CD14-positive monocyte (primary cell): ENCODE measurements around the gene DLK1. TPM values are rescaled to one million over a fixed set of nuclear protein-coding genes. Genes with fewer than 3 reads are reported as not detected.

Experiments used
- DNase-seq, 3 donors: peaks; one replicate each; pipeline ENCODE4 v3.0.0-alpha.2; 2011 to 2022
- H2AFZ ChIP-seq: 2 replicates; pipeline ENCODE4 v1.6.0; 2012; ENCODE audit warnings: mild to moderate bottlenecking, low read depth, low read length, inconsistent platforms; ENCODE audit not compliant: insufficient read depth, poor library complexity, severe bottlenecking
- H3K27ac ChIP-seq, 2 donors: 1 replicate in 1 of 2; 2 replicates in 1 of 2; pipeline ENCODE4 v1.5.1; 2012 to 2013; ENCODE audit warnings: low read length in 2 of 2, control low read depth in 1 of 2, inconsistent platforms in 1 of 2, low read depth in 1 of 2, mild to moderate bottlenecking in 1 of 2
- H3K27me3 ChIP-seq, 2 donors: one replicate each; pipeline versions ENCODE4 v1.6.0 to v1.6.1; 2011 to 2013; ENCODE audit warnings: low read length in 2 of 2; ENCODE audit not compliant: control insufficient read depth in 2 of 2, insufficient read depth in 2 of 2
- H3K36me3 ChIP-seq, 2 donors: replicated peaks in 1 of 2; 1 replicate in 1 of 2; 2 replicates in 1 of 2; pipeline versions ENCODE4 v1.5.1 to v1.6.1; 2012 to 2013; ENCODE audit warnings: low read length in 2 of 2, control low read depth in 1 of 2, inconsistent platforms in 1 of 2, mild to moderate bottlenecking in 1 of 2; ENCODE audit not compliant: insufficient read depth in 2 of 2, control insufficient read depth in 1 of 2
- H3K4me1 ChIP-seq, 2 donors: 1 replicate in 1 of 2; 2 replicates in 1 of 2; pipeline versions ENCODE4 v1.5.1 to v1.6.1; 2012 to 2013; ENCODE audit warnings: low read length in 2 of 2, control low read depth in 1 of 2, inconsistent platforms in 1 of 2, mild to moderate bottlenecking in 1 of 2, moderate library complexity in 1 of 2; ENCODE audit not compliant: insufficient read depth in 2 of 2, control insufficient read depth in 1 of 2
- H3K4me2 ChIP-seq: replicated peaks from 2 replicates; pipeline ENCODE3; 2012; ENCODE audit warnings: low read length, moderate library complexity, mild to moderate bottlenecking; ENCODE audit not compliant: poor library complexity, severe bottlenecking; ENCODE audit errors: extremely low read depth
- H3K4me3 ChIP-seq, 3 experiments: fragments of 200-600 bp in 1 of 3; sonication (generic) in 1 of 3; replicated peaks in 1 of 3; 1 replicate in 2 of 3; 2 replicates in 1 of 3; pipeline ENCODE4 v1.5.1; 2011 to 2013; ENCODE audit warnings: low read length in 3 of 3, mild to moderate bottlenecking in 3 of 3, control low read depth in 2 of 3, low read depth in 2 of 3, inconsistent platforms in 1 of 3, moderate library complexity in 1 of 3
- H3K79me2 ChIP-seq: 2 replicates; pipeline ENCODE4 v1.6.0; 2012; ENCODE audit warnings: mild to moderate bottlenecking, control low read depth, inconsistent platforms, low read length, moderate library complexity; ENCODE audit not compliant: insufficient read depth
- H3K9ac ChIP-seq: 2 replicates; pipeline ENCODE4 v1.6.0; 2017; ENCODE audit warnings: low read length, mild to moderate bottlenecking; ENCODE audit not compliant: insufficient read depth, poor library complexity, severe bottlenecking
- H3K9me3 ChIP-seq, 2 donors: replicated peaks in 1 of 2; 1 replicate in 1 of 2; 2 replicates in 1 of 2; pipeline versions ENCODE4 v1.5.1 to v1.6.1; 2012 to 2013; ENCODE audit warnings: low read length in 2 of 2, control low read depth in 1 of 2; ENCODE audit not compliant: control insufficient read depth in 1 of 2, insufficient read depth in 1 of 2
- H4K20me1 ChIP-seq: 2 replicates; pipeline ENCODE4 v1.6.0; 2012; ENCODE audit warnings: mild to moderate bottlenecking, low read length, control low read depth, moderate library complexity; ENCODE audit not compliant: insufficient read depth
- H3K27ac Mint-ChIP-seq, 7 donors: one replicate each; pipeline ENCODE4 v1.8.0; 2020; ENCODE audit warnings: mild to moderate bottlenecking in 7 of 7, mixed read lengths in 7 of 7, moderate library complexity in 6 of 7, inconsistent platforms in 2 of 7
- H3K27me3 Mint-ChIP-seq, 3 donors: one replicate each; pipeline ENCODE4 v1.8.0; 2021 to 2022; ENCODE audit warnings: low read depth in 3 of 3, mild to moderate bottlenecking in 3 of 3, mixed read lengths in 3 of 3, moderate library complexity in 3 of 3, inconsistent platforms in 1 of 3
- H3K36me3 Mint-ChIP-seq, 2 donors: one replicate each; pipeline ENCODE4 v1.8.0; 2020; ENCODE audit warnings: mixed read lengths in 2 of 2, inconsistent platforms in 1 of 2, mild to moderate bottlenecking in 1 of 2
- H3K4me1 Mint-ChIP-seq: one replicate; pipeline ENCODE4 v1.8.0; 2020; ENCODE audit warnings: mild to moderate bottlenecking, mixed read lengths
- H3K4me3 Mint-ChIP-seq, 2 donors: one replicate each; pipeline ENCODE4 v1.8.0; 2020; ENCODE audit warnings: mild to moderate bottlenecking in 2 of 2, mixed read lengths in 2 of 2, moderate library complexity in 1 of 2
- H3K9me3 Mint-ChIP-seq, 7 donors: one replicate each; pipeline ENCODE4 v1.8.0; 2020 to 2022; ENCODE audit warnings: mixed read lengths in 7 of 7, mild to moderate bottlenecking in 6 of 7, moderate library complexity in 6 of 7, inconsistent platforms in 2 of 7
- WGBS: methylation state at CpG from one replicate; pipeline ENCODE4 v1.1.5; 2013; ENCODE audit warnings: missing lambda C conversion rate; ENCODE audit not compliant: insufficient coverage; 5-methylcytosine and 5-hydroxymethylcytosine counted together
- intact Hi-C, 2 donors: fragments of 100-400 bp; cut with micrococcal nuclease; formaldehyde crosslinking; loops; one replicate each; pipeline versions ENCODE4 v1.15.0 to v1.15.1; 2023
- polyA plus RNA-seq, 3 donors: library from polyadenylated mRNA; depleted of rRNA in 1 of 3; unstranded in 2 of 3; stranded (reverse) in 1 of 3; fragments of 300-500 nt in 2 of 3; fragments of >200 nt in 1 of 3; fragmentation: Illumina TruSeq in 2 of 3; gene quantifications; 1 replicate in 2 of 3; 2 replicates in 1 of 3; pipeline ENCODE4 v1.2.3, GENCODE V29; 2012 to 2021
- TF ChIP-seq, protein P1 (sequence below): fragments of 200-600 bp; IDR thresholded peaks from one replicate; pipeline ENCODE4 v1.8.0; 2022; ENCODE audit warnings: antibody characterized with exemption, mild to moderate bottlenecking

Gene DLK1
- polyA plus RNA-seq, 3 donors = 0.04 TPM; not detected in 2

DNA sequence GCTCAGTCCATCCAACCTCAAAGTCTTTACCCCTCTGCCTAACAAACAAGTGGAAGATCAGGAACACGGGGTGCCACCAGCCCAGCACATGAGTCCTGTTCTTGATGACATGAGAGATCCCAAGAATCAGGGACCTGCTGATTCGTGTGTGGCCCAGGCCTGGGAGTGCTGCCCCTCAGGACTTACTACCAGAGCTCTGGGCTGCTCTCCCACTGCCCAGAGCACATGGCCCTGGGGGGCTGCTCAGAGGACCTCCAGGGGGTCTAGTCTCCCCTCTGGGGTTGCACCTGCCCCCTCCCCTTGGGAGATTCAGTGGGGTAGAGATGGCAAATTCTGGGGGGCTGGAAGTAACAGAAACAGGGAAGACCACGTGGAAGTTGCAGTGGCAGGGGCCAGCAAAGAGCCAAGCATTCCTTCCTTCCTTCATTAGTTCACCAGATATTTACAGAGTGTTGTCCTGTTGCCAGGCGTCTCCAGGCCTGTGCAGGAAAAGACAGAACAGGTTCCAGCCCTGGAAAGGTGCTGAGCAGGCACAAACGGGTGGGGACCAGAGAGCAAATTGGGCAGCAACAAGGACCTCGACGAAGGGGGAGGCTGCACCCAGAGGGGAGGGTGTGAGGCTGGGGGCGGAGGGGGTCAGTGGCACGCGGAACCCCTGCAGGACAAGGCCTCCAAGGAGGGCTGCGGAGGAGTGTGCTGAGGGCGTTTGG, 54.1 kb downstream of the DLK1 start:
- no peak overlapping the region for H3K27ac Mint-ChIP-seq
- H3K4me3 Mint-ChIP-seq = no peak overlapping the region
- intact Hi-C loops = no loop called here
- Histone ChIP-seq H3K9ac (no peak overlapping the region), H3K36me3 (no peaks in the 10 kb centered on the region), H3K4me1 (no peaks in the 10 kb centered on the region), H3K27ac (no peak overlapping the region), H3K9me3 (no peaks in the 10 kb centered on the region), H3K27me3 (no peaks in the 10 kb centered on the region), H3K4me2 (no peak overlapping the region), H4K20me1 (no peaks in the 10 kb centered on the region), H3K4me3 (no peak overlapping the region), H3K79me2 (no peaks in the 10 kb centered on the region), H2AFZ (no peak overlapping the region)
- no peaks in the 10 kb centered on the region for H3K4me1 Mint-ChIP-seq
- TF ChIP-seq, protein P1, sequence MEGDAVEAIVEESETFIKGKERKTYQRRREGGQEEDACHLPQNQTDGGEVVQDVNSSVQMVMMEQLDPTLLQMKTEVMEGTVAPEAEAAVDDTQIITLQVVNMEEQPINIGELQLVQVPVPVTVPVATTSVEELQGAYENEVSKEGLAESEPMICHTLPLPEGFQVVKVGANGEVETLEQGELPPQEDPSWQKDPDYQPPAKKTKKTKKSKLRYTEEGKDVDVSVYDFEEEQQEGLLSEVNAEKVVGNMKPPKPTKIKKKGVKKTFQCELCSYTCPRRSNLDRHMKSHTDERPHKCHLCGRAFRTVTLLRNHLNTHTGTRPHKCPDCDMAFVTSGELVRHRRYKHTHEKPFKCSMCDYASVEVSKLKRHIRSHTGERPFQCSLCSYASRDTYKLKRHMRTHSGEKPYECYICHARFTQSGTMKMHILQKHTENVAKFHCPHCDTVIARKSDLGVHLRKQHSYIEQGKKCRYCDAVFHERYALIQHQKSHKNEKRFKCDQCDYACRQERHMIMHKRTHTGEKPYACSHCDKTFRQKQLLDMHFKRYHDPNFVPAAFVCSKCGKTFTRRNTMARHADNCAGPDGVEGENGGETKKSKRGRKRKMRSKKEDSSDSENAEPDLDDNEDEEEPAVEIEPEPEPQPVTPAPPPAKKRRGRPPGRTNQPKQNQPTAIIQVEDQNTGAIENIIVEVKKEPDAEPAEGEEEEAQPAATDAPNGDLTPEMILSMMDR = no peak
- H3K36me3 Mint-ChIP-seq = no peaks in the 10 kb centered on the region
- 86% methylated on average over 5 of the region's 12 CpGs for WGBS
- no peak for DNase-seq
- H3K9me3 Mint-ChIP-seq = no peaks in the 10 kb centered on the region
- peaks cover 0 to 4% (median 2%) of the 10 kb centered on the region in 3 donors for H3K27me3 Mint-ChIP-seq

DNA sequence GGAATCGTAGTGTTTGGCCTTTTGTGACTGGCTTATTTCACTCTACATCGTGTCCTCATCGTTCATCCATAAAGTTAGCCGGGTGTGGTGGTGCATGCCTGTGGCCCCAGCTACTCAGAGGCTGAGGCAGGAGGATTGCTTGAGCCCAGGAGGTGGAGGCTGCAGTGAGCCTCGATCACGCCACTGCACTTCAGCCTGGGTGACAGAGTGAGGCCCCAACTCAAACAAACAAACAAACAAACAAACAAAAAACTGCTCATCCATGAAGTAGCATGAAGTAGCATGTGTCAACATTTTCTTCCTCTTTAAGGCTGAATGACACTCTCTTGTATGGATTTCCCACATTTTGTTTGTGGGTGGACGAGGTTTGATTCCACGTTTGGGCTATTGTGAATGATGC, 55.3 kb downstream of the DLK1 start:
- no peaks in the 10 kb centered on the region for H4K20me1 ChIP-seq
- no peak overlapping the region for H3K27ac Mint-ChIP-seq
- H3K4me1 ChIP-seq = no peaks in the 10 kb centered on the region
- peaks cover 1 to 2% (median 1%) of the 10 kb centered on the region in 3 donors for H3K27me3 Mint-ChIP-seq
- H3K27ac ChIP-seq = no peak overlapping the region
- intact Hi-C loops = no loop called here
- no peaks in the 10 kb centered on the region for H3K9me3 Mint-ChIP-seq
- no peak overlapping the region for H3K4me2 ChIP-seq
- no peaks in the 10 kb centered on the region for H3K27me3 ChIP-seq
- H3K4me1 Mint-ChIP-seq = no peaks in the 10 kb centered on the region
- no peak for DNase-seq
- H3K4me3 ChIP-seq = no peak overlapping the region
- H3K9me3 ChIP-seq = no peaks in the 10 kb centered on the region
- TF ChIP-seq, protein P1 = no peak
- no peaks in the 10 kb centered on the region for H3K36me3 Mint-ChIP-seq
- 90% methylated on average over 5 of the region's 8 CpGs for WGBS
- H2AFZ ChIP-seq = no peak overlapping the region
- H3K9ac ChIP-seq = no peak overlapping the region
- no peaks in the 10 kb centered on the region for H3K36me3 ChIP-seq
- no peaks in the 10 kb centered on the region for H3K79me2 ChIP-seq
- no peak overlapping the region for H3K4me3 Mint-ChIP-seq
